Astrocyte (in vitro differentiated cells and primary cell): Measurements from ENCODE around the gene RANBP3.

Experiments
- EZH2 ChIP-seq: IDR thresholded peaks from 2 replicates; pipeline ENCODE4 v1.6.1; 2012; ENCODE audit warnings: mild to moderate bottlenecking, low read length, inconsistent platforms; ENCODE audit not compliant: insufficient read depth
- TF ChIP-seq, protein P1 (sequence below): IDR thresholded peaks from 2 replicates; pipeline ENCODE4 v1.5.1; 2011; ENCODE audit warnings: low read depth, mild to moderate bottlenecking, inconsistent platforms, low read length, moderate library complexity; ENCODE audit not compliant: insufficient read depth

DNA sequence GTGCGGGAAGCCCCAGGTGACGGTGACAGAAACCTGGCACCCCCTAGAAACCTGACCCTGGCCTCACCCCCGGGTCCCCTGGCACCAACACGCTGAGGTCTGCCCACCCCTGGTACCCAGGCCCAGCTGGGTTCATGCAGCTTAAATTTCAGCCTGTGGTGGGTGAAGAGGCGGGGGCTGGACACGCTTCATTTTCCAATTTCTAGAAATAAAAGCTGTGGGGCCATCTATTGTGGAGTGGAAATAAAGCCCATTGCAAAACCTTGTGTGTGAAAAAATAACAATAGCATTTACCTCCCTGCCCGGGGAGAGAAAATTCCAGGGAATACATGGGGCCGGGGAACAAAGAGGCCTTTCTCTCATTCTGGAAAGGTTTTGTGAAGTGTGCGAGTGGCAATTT is 100.1 kb downstream of the RANBP3 start:
- TF ChIP-seq, protein P1, sequence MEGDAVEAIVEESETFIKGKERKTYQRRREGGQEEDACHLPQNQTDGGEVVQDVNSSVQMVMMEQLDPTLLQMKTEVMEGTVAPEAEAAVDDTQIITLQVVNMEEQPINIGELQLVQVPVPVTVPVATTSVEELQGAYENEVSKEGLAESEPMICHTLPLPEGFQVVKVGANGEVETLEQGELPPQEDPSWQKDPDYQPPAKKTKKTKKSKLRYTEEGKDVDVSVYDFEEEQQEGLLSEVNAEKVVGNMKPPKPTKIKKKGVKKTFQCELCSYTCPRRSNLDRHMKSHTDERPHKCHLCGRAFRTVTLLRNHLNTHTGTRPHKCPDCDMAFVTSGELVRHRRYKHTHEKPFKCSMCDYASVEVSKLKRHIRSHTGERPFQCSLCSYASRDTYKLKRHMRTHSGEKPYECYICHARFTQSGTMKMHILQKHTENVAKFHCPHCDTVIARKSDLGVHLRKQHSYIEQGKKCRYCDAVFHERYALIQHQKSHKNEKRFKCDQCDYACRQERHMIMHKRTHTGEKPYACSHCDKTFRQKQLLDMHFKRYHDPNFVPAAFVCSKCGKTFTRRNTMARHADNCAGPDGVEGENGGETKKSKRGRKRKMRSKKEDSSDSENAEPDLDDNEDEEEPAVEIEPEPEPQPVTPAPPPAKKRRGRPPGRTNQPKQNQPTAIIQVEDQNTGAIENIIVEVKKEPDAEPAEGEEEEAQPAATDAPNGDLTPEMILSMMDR = no peak
- TF ChIP-seq EZH2 = no peak
